HFF-Myc (cell line): ENCODE measurements around the gene SNX15.
A peak's percentile ranks its signal among the peaks of the same experiment; 100 is the strongest.

Experiments
- DNase-seq: peaks from one replicate; pipeline ENCODE4 v3.0.0-alpha.2; 2011; ENCODE audit warnings: low read depth; ENCODE audit errors: extremely low read depth
- H3K4me3 ChIP-seq: replicated peaks from 2 replicates; pipeline ENCODE4 v1.5.1; 2011; ENCODE audit warnings: low read depth, mild to moderate bottlenecking, control low read depth, low read length
- TF ChIP-seq, protein P1 (sequence below): IDR thresholded peaks from 2 replicates; pipeline ENCODE4 v1.5.1; 2012; ENCODE audit warnings: mild to moderate bottlenecking, low read depth, low read length, control low read depth; ENCODE audit errors: missing control alignments

Gene SNX15

GRCh38 chr11:65045061-65045460, 17.8 kb downstream of the SNX15 start:
- H3K4me3 ChIP-seq: no peak overlapping the region
- TF ChIP-seq, protein P1, sequence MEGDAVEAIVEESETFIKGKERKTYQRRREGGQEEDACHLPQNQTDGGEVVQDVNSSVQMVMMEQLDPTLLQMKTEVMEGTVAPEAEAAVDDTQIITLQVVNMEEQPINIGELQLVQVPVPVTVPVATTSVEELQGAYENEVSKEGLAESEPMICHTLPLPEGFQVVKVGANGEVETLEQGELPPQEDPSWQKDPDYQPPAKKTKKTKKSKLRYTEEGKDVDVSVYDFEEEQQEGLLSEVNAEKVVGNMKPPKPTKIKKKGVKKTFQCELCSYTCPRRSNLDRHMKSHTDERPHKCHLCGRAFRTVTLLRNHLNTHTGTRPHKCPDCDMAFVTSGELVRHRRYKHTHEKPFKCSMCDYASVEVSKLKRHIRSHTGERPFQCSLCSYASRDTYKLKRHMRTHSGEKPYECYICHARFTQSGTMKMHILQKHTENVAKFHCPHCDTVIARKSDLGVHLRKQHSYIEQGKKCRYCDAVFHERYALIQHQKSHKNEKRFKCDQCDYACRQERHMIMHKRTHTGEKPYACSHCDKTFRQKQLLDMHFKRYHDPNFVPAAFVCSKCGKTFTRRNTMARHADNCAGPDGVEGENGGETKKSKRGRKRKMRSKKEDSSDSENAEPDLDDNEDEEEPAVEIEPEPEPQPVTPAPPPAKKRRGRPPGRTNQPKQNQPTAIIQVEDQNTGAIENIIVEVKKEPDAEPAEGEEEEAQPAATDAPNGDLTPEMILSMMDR: no peak
- DNase-seq: no peak

GRCh38 chr11:65045728-65046127, 18.5 kb downstream of the SNX15 start:
- no peak for DNase-seq
- TF ChIP-seq, protein P1: no peak
- H3K4me3 ChIP-seq: no peak overlapping the region

DNA sequence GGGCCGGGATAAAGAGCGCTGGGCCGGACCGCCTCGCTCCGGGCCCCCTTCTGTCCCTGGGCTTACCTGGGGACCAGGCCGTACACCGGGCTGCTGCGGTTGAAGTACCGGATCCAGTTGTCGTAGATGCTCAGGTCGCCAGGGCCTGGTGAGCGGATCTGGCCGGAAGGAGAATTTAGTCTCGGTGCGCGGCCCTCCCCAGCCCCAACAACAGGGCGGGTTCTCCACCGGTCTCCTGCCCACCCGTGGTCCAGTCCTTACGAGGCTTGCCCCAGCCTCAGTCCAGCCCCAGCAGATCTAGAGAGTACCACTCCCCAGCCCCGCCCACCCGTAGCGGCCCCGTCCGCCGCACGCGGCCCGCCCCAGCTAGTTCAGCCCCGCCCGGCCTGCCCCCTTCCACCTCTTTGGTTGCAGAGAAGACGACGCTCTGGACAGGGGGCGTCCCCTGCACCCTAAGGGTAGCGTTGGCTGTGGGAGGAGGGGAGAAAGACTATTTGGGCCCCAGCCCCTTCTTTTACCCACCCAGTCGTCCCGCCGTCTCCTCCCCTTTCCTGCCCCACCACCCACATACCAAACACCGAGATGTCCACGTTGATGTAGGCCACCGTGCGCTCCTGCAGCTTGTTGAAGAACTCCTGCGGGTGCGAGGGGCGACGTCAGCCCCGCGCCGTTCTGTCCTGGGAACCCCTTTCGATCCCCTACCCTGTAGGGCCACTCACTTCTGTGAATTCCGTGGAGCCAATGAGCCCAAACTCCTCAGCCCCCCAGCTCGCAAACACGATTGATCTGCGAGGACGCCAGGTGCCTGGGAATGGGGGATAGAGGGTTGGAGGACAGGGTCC, 20.6 kb downstream of the SNX15 start:
- DNase-seq: no peak
- H3K4me3 ChIP-seq: peak overlapping the region; percentile 36
- TF ChIP-seq, protein P1: no peak

GRCh38 chr11:65051398-65051858, 24.2 kb downstream of the SNX15 start:
- DNase-seq: no peak
- TF ChIP-seq, protein P1: no peak
- H3K4me3 ChIP-seq: no peak overlapping the region

- TF ChIP-seq, protein P1: no peak
- no peak for DNase-seq
- no peak overlapping the region for H3K4me3 ChIP-seq
Observed at GRCh38 chr11:65053827-65054508, 26.7 kb downstream of the SNX15 start.

- TF ChIP-seq, protein P1: no peak
- DNase-seq: no peak
- H3K4me3 ChIP-seq: no peak overlapping the region
Observed at GRCh38 chr11:65055538-65055937, 28.3 kb downstream of the SNX15 start.
